ENCODE results near the gene ZBTB32.

The ZBTB32 gene

GRCh38 chr19:35739275-35740107 is 35.1 kb downstream of the ZBTB32 start:
- no peak for TF ChIP-seq FOXP2 (optimal IDR thresholded peaks at IDR 0.05; ENCODE audit: control extremely low read depth, extremely low read length, insufficient read depth)
- TF ChIP-seq POLR2AphosphoS5 (IDR thresholded peaks at IDR 0.05; ENCODE audit: borderline replicate concordance, low read depth, low read length), result peak; percentile 15; the same call in 1 of the 2 replicates
- Histone ChIP-seq H3K36me3 (ENCODE audit: insufficient read depth, low read length) (peaks cover 33% of the 10 kb centered on the region; the same call in 1 of the 2 replicates), H3K9me3 (ENCODE audit: low read depth, low read length) (no peaks in the 10 kb centered on the region), H3K9ac (ENCODE audit: insufficient read length) (no peak overlapping the region), H3K4me3 (peak overlapping the region; percentile 86), H3K27ac (no peak overlapping the region)
- no peak for DNase-seq (ENCODE audit: low read depth, low spot score)

- Histone ChIP-seq H3K27ac (no peak overlapping the region), H3K9me3 (ENCODE audit: low read depth, low read length) (no peaks in the 10 kb centered on the region), H3K9ac (ENCODE audit: insufficient read length) (peak overlapping the region; percentile 76), H3K36me3 (ENCODE audit: insufficient read depth, low read length) (peaks cover 29% of the 10 kb centered on the region; the same call in 1 of the 2 replicates), H3K4me3 (peak overlapping the region; percentile 86)
- DNase-seq (ENCODE audit: low read depth, low spot score), result no peak
- TF ChIP-seq FOXP2 (optimal IDR thresholded peaks at IDR 0.05; ENCODE audit: control extremely low read depth, extremely low read length, insufficient read depth) (no peak), POLR2AphosphoS5 (IDR thresholded peaks at IDR 0.05; ENCODE audit: borderline replicate concordance, low read depth, low read length) (0 out of 2 replicates have a peak, but pooled peaks have one; percentile 4)
Observed at GRCh38 chr19:35740108-35740422, 35.7 kb downstream of the ZBTB32 start.

- Histone ChIP-seq H3K36me3 (ENCODE audit: insufficient read depth, low read length) (peaks cover 29% of the 10 kb centered on the region; the same call in 1 of the 2 replicates), H3K9ac (ENCODE audit: insufficient read length) (peak overlapping the region; percentile 76), H3K4me3 (peak overlapping the region; percentile 86), H3K9me3 (ENCODE audit: low read depth, low read length) (no peaks in the 10 kb centered on the region), H3K27ac (peak overlapping the region; percentile 69; the same call in 1 of the 2 replicates)
- TF ChIP-seq POLR2AphosphoS5 (IDR thresholded peaks at IDR 0.05; ENCODE audit: borderline replicate concordance, low read depth, low read length), result peak; percentile 86
- no peak for TF ChIP-seq FOXP2 (optimal IDR thresholded peaks at IDR 0.05; ENCODE audit: control extremely low read depth, extremely low read length, insufficient read depth)
- DNase-seq (ENCODE audit: low read depth, low spot score), result peak; percentile 76
Observed at GRCh38 chr19:35740423-35741202, 36.3 kb downstream of the ZBTB32 start.

- peak overlapping the region; percentile 86 for H3K4me3 ChIP-seq
- H3K9me3 ChIP-seq (ENCODE audit: low read depth, low read length), result no peaks in the 10 kb centered on the region
- H3K9ac ChIP-seq (ENCODE audit: insufficient read length), result peak overlapping the region; percentile 64
- H3K36me3 ChIP-seq (ENCODE audit: insufficient read depth, low read length), result peaks cover 29% of the 10 kb centered on the region; the same call in 1 of the 2 replicates
- no peak for DNase-seq (ENCODE audit: low read depth, low spot score)
- H3K27ac ChIP-seq, result peak overlapping the region; percentile 69; the same call in 1 of the 2 replicates
- TF ChIP-seq POLR2AphosphoS5 (IDR thresholded peaks at IDR 0.05; ENCODE audit: borderline replicate concordance, low read depth, low read length) (no peak), FOXP2 (optimal IDR thresholded peaks at IDR 0.05; ENCODE audit: control extremely low read depth, extremely low read length, insufficient read depth) (no peak), EZH2 (IDR thresholded peaks at IDR 0.05) (no peak)
Observed at GRCh38 chr19:35741203-35741515, 36.8 kb downstream of the ZBTB32 start.

- DNase-seq (ENCODE audit: low read depth, low spot score), result no peak
- no peak for TF ChIP-seq EZH2 (IDR thresholded peaks at IDR 0.05)
- no peak for TF ChIP-seq POLR2AphosphoS5 (IDR thresholded peaks at IDR 0.05; ENCODE audit: borderline replicate concordance, low read depth, low read length)
- TF ChIP-seq FOXP2 (optimal IDR thresholded peaks at IDR 0.05; ENCODE audit: control extremely low read depth, extremely low read length, insufficient read depth), result no peak
- H3K9ac ChIP-seq (ENCODE audit: insufficient read length), result no peak within 1 kb of the TSS
- H3K27ac ChIP-seq, result no peak within 1 kb of the TSS
- no peaks in the 10 kb centered on the region for H3K9me3 ChIP-seq (ENCODE audit: low read depth, low read length)
- no peak within 1 kb of the TSS for H3K4me3 ChIP-seq
- peaks cover 20% of the 10 kb centered on the region; the same call in 1 of the 2 replicates for H3K36me3 ChIP-seq (ENCODE audit: insufficient read depth, low read length)
Observed at GRCh38 chr19:35742121-35742724, 37.9 kb downstream of the ZBTB32 start, which contains the start of gene IGFLR1. Gene IGFLR1 (minus strand): TSS chr19:35742452. CDS start chr19:35741180, 1,272 bp downstream.

GRCh38 chr19:35743640-35744429 is 39.5 kb downstream of the ZBTB32 start:
- Histone ChIP-seq H3K9ac (ENCODE audit: insufficient read length) (no peak overlapping the region), H3K36me3 (ENCODE audit: insufficient read depth, low read length) (peaks cover 5% of the 10 kb centered on the region; the same call in 1 of the 2 replicates)

GRCh38 chr19:35744430-35745327 is 40.3 kb downstream of the ZBTB32 start:
- Histone ChIP-seq H3K27ac (peak overlapping the region; percentile 100), H3K4me3 (peak overlapping the region; percentile 87), H3K9me3 (ENCODE audit: low read depth, low read length) (no peaks in the 10 kb centered on the region), H3K36me3 (ENCODE audit: insufficient read depth, low read length) (peaks cover 3% of the 10 kb centered on the region; the same call in 1 of the 2 replicates), H3K9ac (ENCODE audit: insufficient read length) (peak overlapping the region; percentile 99)
- peak; percentile 72 for DNase-seq (ENCODE audit: low read depth, low spot score)
- TF ChIP-seq FOXP2 (optimal IDR thresholded peaks at IDR 0.05; ENCODE audit: control extremely low read depth, extremely low read length, insufficient read depth), result peak; percentile 27
- no peak for TF ChIP-seq EZH2 (IDR thresholded peaks at IDR 0.05)
- TF ChIP-seq POLR2AphosphoS5 (IDR thresholded peaks at IDR 0.05; ENCODE audit: borderline replicate concordance, low read depth, low read length), result peak; percentile 56

More at GRCh38 chr19:35743640-35744429, 39.5 kb downstream of the ZBTB32 start:
- no peaks in the 10 kb centered on the region for H3K9me3 ChIP-seq (ENCODE audit: low read depth, low read length)
- no peak for DNase-seq (ENCODE audit: low read depth, low spot score)
- H3K4me3 ChIP-seq, result peak overlapping the region; percentile 87
- TF ChIP-seq FOXP2 (optimal IDR thresholded peaks at IDR 0.05; ENCODE audit: control extremely low read depth, extremely low read length, insufficient read depth) (no peak), POLR2AphosphoS5 (IDR thresholded peaks at IDR 0.05; ENCODE audit: borderline replicate concordance, low read depth, low read length) (no peak), EZH2 (IDR thresholded peaks at IDR 0.05) (no peak)
- H3K27ac ChIP-seq, result no peak overlapping the region
